Karpas-422 (cell line): Measurements from ENCODE around the gene ANKRD13C. TPM values are rescaled to one million over a fixed set of nuclear protein-coding genes. Genes with fewer than 3 reads are reported as not detected.

Experiments
- DNase-seq: peaks from one replicate; pipeline ENCODE4 v3.0.0-alpha.2; 2015
- H2AFZ ChIP-seq: fragments of 200-600 bp; sonication (generic); 2 replicates; pipeline ENCODE4 v1.6.1; 2014; ENCODE audit warnings: antibody characterized with exemption, low read length, mixed read lengths
- H3K27ac ChIP-seq: fragments of 200-600 bp; sonication (generic); 2 replicates; pipeline ENCODE4 v1.5.1; 2014; ENCODE audit warnings: mild to moderate bottlenecking, low read length, moderate library complexity
- H3K27me3 ChIP-seq: fragments of 200-600 bp; sonication (generic); 2 replicates; pipeline ENCODE4 v1.6.1; 2014; ENCODE audit warnings: low read length, mixed read lengths
- H3K36me3 ChIP-seq: fragments of 200-600 bp; sonication (generic); 2 replicates; pipeline ENCODE4 v1.6.1; 2014; ENCODE audit warnings: low read length, mixed read lengths; ENCODE audit not compliant: insufficient read depth
- H3K4me1 ChIP-seq: fragments of 200-600 bp; sonication (generic); 2 replicates; pipeline ENCODE4 v1.6.1; 2014; ENCODE audit warnings: mild to moderate bottlenecking, low read length, mixed read lengths
- H3K4me2 ChIP-seq: fragments of 200-600 bp; sonication (generic); 2 replicates; pipeline ENCODE4 v1.6.1; 2014; ENCODE audit warnings: low read length, low read depth, mild to moderate bottlenecking; ENCODE audit not compliant: poor library complexity, severe bottlenecking
- H3K4me3 ChIP-seq: fragments of 200-600 bp; sonication (generic); 2 replicates; pipeline ENCODE4 v1.5.1; 2014; ENCODE audit warnings: mild to moderate bottlenecking, antibody characterized with exemption, low read length, mixed read lengths
- H3K79me2 ChIP-seq: fragments of 200-600 bp; sonication (generic); 2 replicates; pipeline ENCODE4 v1.6.1; 2014; ENCODE audit warnings: mild to moderate bottlenecking, low read length, mixed read lengths
- H3K9ac ChIP-seq: fragments of 200-600 bp; sonication (generic); 2 replicates; pipeline ENCODE4 v1.6.0; 2014; ENCODE audit warnings: low read length
- H3K9me2 ChIP-seq: fragments of 200-600 bp; sonication (generic), shearing (Covaris generic); replicated peaks from 2 replicates; pipeline ENCODE4 v1.6.0; 2014; ENCODE audit warnings: mild to moderate bottlenecking, low read length, moderate library complexity; ENCODE audit not compliant: insufficient read depth
- H3K9me3 ChIP-seq: fragments of 300-700, 200-600 bp; sonication (generic); 2 replicates; pipeline ENCODE4 v1.6.1; 2014; ENCODE audit warnings: low read length, mixed read lengths
- H4K20me1 ChIP-seq: fragments of 200-600 bp; sonication (generic); 2 replicates; pipeline ENCODE4 v1.6.1; 2014; ENCODE audit warnings: mild to moderate bottlenecking, antibody characterized with exemption, low read length, low read depth; ENCODE audit not compliant: insufficient read depth
- total RNA-seq: library from RNA; depleted of rRNA; stranded (reverse); fragments of >200 nt; shearing (Covaris generic); gene quantifications from 2 replicates; pipeline ENCODE4 v1.2.3, GENCODE V29; 2014; ENCODE audit warnings: low replicate concordance

ANKRD13C gene
- total RNA-seq, 1 experiment from 2014 or later = 34.3 TPM

DNA sequence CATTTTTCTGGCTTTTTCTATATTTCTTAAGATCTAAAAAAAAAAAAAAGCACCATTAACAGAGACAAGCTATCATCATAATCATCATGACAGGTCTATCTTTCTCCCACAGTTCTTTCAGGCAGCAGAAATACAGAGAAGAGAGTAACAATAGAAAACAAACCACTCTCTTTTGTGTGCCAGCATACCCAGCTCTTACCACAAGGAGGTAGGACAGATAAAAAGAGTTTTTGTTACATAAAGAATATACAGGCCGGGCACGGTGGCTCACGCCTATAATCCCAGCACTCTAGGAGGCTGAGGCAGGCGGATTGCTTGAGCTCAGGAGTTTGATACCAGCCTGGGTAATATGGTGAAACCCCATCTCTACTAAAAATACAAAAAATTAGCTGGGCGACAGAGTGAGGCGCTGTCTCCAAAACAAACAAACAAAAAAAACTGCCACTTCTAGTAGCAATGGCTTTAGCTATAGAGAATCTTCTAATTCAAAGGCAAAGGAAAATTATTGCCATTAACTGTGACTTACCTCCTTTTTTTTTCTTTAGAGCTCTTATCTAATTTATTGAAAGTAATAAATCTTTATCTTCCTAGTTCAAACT, 39.7 kb downstream of the ANKRD13C start:
- no peaks in the 10 kb centered on the region for H3K4me1 ChIP-seq
- no peak overlapping the region for H3K27ac ChIP-seq
- H2AFZ ChIP-seq = no peak overlapping the region
- H3K79me2 ChIP-seq = peaks cover 79% of the 10 kb centered on the region
- no peak for DNase-seq
- no peaks in the 10 kb centered on the region for H3K9me2 ChIP-seq
- H3K36me3 ChIP-seq = peaks cover 9% of the 10 kb centered on the region; the same call in 1 of the 2 replicates
- H4K20me1 ChIP-seq = no peaks in the 10 kb centered on the region
- H3K27me3 ChIP-seq = no peaks in the 10 kb centered on the region
- no peaks in the 10 kb centered on the region for H3K9me3 ChIP-seq
- H3K9ac ChIP-seq = no peak overlapping the region
- H3K4me2 ChIP-seq = no peak overlapping the region
- H3K4me3 ChIP-seq = no peak overlapping the region

DNA sequence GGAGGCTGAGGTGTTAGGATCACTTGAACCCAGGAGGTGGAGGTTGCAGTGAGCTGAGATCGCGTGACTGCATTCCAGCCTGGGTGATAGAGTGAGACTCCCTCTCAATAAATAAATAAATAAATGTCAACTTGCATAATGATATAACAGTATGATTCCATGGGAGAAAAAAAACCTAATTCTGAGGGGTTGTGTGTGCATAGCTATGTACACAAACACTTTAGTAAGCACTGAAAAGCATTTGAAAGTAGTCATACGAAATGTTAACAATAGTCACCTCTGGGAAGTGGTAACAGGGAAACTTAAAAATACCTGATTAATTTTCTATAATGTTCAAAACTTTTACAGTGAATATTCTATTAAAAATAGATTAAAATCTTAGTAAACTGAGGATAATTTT, 43.2 kb downstream of the ANKRD13C start:
- peaks cover 25% of the 10 kb centered on the region; the same call in 1 of the 2 replicates for H3K36me3 ChIP-seq
- H3K79me2 ChIP-seq = peaks cover 60% of the 10 kb centered on the region
- no peaks in the 10 kb centered on the region for H3K9me3 ChIP-seq
- H3K27ac ChIP-seq = no peak overlapping the region
- no peak overlapping the region for H3K4me3 ChIP-seq
- no peaks in the 10 kb centered on the region for H3K27me3 ChIP-seq
- DNase-seq = no peak
- H3K9me2 ChIP-seq = no peaks in the 10 kb centered on the region
- no peak overlapping the region for H3K9ac ChIP-seq
- H3K4me1 ChIP-seq = no peaks in the 10 kb centered on the region
- no peaks in the 10 kb centered on the region for H4K20me1 ChIP-seq
- H2AFZ ChIP-seq = no peak overlapping the region
- no peak overlapping the region for H3K4me2 ChIP-seq

DNA sequence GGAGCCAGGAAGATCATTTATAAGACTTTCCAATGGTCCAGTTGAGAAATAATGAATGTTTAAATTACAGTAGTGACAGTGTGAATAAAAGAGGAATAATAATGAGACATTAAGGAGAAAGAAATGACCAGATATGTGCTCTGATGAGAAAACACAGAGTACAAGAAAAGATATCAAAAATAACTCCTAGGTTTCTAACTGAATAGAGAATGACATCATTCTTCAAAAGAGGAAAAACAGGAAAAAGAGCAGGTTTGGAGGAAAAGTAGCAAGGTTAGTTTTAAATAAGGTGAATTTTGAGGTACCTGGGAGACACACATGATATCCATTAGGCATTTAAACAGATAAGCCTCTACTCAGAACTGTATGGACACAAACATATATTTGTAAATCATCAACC, 55.0 kb downstream of the ANKRD13C start:
- peaks cover 29% of the 10 kb centered on the region; the same call in 1 of the 2 replicates for H3K36me3 ChIP-seq
- H3K9ac ChIP-seq = no peak overlapping the region
- no peak overlapping the region for H2AFZ ChIP-seq
- no peaks in the 10 kb centered on the region for H3K4me1 ChIP-seq
- no peaks in the 10 kb centered on the region for H4K20me1 ChIP-seq
- H3K9me3 ChIP-seq = no peaks in the 10 kb centered on the region
- no peaks in the 10 kb centered on the region for H3K27me3 ChIP-seq
- no peak overlapping the region for H3K4me2 ChIP-seq
- no peak overlapping the region for H3K4me3 ChIP-seq
- H3K27ac ChIP-seq = no peak overlapping the region
- peaks cover 60% of the 10 kb centered on the region for H3K79me2 ChIP-seq
- DNase-seq = no peak
- H3K9me2 ChIP-seq = no peaks in the 10 kb centered on the region

DNA sequence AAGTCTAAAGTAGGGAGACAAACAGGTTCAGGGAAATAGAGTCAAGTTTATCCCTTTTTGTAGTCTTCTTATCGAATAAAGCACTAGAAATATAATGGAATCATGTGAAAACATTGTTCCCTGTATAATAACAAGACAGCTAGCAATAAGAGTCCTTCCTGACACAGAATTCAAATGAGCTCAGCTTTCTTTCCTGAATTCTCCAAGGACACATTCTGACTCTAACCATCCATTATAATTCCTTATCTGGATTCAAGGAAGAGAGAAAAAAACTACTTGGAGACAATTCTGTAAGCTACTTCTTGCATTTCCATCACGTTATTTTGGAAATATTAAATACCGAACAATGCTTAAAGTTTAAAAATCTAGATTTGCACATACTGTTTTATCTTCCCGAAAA, 58.8 kb downstream of the ANKRD13C start:
- Histone ChIP-seq H3K79me2 (peaks cover 47% of the 10 kb centered on the region), H4K20me1 (no peaks in the 10 kb centered on the region), H3K36me3 (peaks cover 48% of the 10 kb centered on the region; the same call in 1 of the 2 replicates), H3K4me1 (no peaks in the 10 kb centered on the region), H3K27ac (no peak overlapping the region), H3K9ac (no peak overlapping the region), H2AFZ (no peak overlapping the region), H3K9me3 (no peaks in the 10 kb centered on the region), H3K27me3 (no peaks in the 10 kb centered on the region), H3K9me2 (no peaks in the 10 kb centered on the region), H3K4me3 (no peak overlapping the region), H3K4me2 (no peak overlapping the region)
- no peak for DNase-seq

DNA sequence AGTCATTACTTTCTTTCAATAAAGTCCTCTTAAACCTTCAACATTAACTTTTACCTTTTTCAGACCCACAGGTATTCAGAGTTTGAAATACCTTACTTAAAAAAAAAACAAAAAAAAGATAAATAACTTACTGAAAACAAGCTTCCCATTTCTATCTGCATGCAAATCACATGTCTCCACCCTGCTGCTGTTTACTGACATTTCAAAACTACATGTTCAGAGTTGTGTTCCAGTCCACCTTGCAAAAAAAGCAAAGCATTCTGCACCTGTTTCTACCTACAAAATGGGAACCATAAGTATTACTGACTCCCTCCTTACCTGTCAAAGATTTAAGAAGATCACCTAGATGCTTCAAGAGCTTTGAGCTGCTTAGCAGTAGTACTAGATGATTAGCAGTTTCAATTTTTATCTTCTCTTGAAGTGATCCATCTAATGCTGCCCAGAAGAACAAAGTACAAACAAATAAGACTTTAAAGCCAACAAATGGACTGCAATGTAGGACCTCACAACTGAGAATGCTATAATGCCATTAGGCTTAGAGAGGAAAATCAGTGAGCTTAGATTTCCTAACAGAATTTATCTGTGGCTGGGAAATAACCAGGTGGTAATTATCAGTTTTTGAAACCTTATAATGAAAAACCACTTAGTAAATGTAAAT, 61.2 kb downstream of the ANKRD13C start:
- no peaks in the 10 kb centered on the region for H3K27me3 ChIP-seq
- no peak for DNase-seq
- no peaks in the 10 kb centered on the region for H3K9me3 ChIP-seq
- no peaks in the 10 kb centered on the region for H3K9me2 ChIP-seq
- H3K36me3 ChIP-seq = peaks cover 45% of the 10 kb centered on the region; the same call in 1 of the 2 replicates
- no peaks in the 10 kb centered on the region for H4K20me1 ChIP-seq
- H3K27ac ChIP-seq = no peak overlapping the region
- H3K4me3 ChIP-seq = no peak overlapping the region
- no peak overlapping the region for H3K9ac ChIP-seq
- no peaks in the 10 kb centered on the region for H3K4me1 ChIP-seq
- H2AFZ ChIP-seq = no peak overlapping the region
- H3K79me2 ChIP-seq = peaks cover 50% of the 10 kb centered on the region
- no peak overlapping the region for H3K4me2 ChIP-seq

DNA sequence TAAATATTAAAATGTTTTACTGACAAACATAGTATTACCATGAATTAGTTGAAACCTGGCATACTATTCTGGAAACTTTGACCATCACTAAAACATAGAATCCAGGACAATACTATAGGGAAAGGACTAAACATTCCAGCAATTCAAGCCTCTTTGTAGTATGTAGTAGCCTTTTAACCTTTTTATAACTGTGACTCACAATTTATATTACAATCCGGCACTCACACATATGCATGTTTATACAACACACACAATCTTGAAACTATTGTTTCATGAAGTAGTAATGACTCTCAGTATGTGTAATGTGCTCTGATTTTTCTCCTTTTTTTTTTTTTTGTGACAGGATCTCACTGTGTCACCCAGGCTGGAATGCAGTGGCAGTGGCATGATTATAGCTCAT, 64.3 kb downstream of the ANKRD13C start:
- DNase-seq = no peak
- no peaks in the 10 kb centered on the region for H3K4me1 ChIP-seq
- no peaks in the 10 kb centered on the region for H4K20me1 ChIP-seq
- H3K9me3 ChIP-seq = no peaks in the 10 kb centered on the region
- no peaks in the 10 kb centered on the region for H3K9me2 ChIP-seq
- no peak overlapping the region for H3K4me2 ChIP-seq
- H2AFZ ChIP-seq = no peak overlapping the region
- no peak overlapping the region for H3K27ac ChIP-seq
- H3K79me2 ChIP-seq = peaks cover 48% of the 10 kb centered on the region
- H3K27me3 ChIP-seq = no peaks in the 10 kb centered on the region
- H3K36me3 ChIP-seq = peaks cover 31% of the 10 kb centered on the region; the same call in 1 of the 2 replicates
- H3K9ac ChIP-seq = no peak overlapping the region
- H3K4me3 ChIP-seq = no peak overlapping the region

DNA sequence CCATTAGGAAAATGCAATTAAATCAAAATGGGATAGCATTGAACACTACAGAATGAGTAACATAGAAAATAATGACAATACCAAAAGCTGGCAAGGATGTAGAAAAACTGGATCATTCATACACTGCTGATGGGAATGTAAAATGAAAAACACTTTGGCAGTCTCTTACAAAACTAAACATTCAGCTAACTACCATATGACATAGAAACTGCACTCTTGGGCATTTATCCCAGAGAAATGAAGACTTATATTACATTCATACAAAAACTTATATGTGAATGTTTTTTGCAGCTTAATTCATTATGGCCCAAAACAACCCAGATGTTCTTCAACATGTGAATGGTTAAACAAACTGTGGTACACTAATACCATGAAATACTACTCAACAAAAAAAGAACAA, 66.4 kb downstream of the ANKRD13C start:
- H3K79me2 ChIP-seq = peaks cover 47% of the 10 kb centered on the region
- no peak overlapping the region for H3K27ac ChIP-seq
- peaks cover 23% of the 10 kb centered on the region; the same call in 1 of the 2 replicates for H3K36me3 ChIP-seq
- H3K4me2 ChIP-seq = no peak overlapping the region
- no peaks in the 10 kb centered on the region for H3K4me1 ChIP-seq
- no peak overlapping the region for H2AFZ ChIP-seq
- DNase-seq = no peak
- no peaks in the 10 kb centered on the region for H4K20me1 ChIP-seq
- H3K9me3 ChIP-seq = no peaks in the 10 kb centered on the region
- no peak overlapping the region for H3K4me3 ChIP-seq
- H3K9ac ChIP-seq = no peak overlapping the region
- no peaks in the 10 kb centered on the region for H3K27me3 ChIP-seq
- no peaks in the 10 kb centered on the region for H3K9me2 ChIP-seq

DNA sequence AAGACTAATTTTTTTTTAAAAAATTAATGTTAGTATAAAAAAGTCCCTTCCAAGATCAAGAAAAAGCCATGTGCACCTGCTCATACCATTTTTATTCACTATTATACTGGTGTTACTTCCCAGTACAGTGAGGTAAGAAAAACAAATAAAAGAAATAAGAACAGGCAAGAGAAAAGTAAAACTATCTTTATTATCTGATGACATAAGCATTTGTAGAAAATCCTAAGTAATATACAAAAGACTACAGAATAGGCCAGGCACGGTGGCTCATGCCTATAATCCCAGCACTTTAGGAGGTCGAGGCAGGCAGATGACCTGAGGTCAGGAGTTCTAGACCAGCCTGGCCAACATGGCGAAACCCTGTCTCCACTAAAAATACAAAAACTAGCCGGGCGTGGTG, 68.1 kb downstream of the ANKRD13C start:
- H3K9me2 ChIP-seq = no peaks in the 10 kb centered on the region
- peaks cover 10% of the 10 kb centered on the region; the same call in 1 of the 2 replicates for H3K36me3 ChIP-seq
- H3K9ac ChIP-seq = no peak overlapping the region
- H2AFZ ChIP-seq = no peak overlapping the region
- no peaks in the 10 kb centered on the region for H3K9me3 ChIP-seq
- no peak overlapping the region for H3K27ac ChIP-seq
- no peak overlapping the region for H3K4me2 ChIP-seq
- no peak for DNase-seq
- H3K4me3 ChIP-seq = no peak overlapping the region
- no peaks in the 10 kb centered on the region for H4K20me1 ChIP-seq
- peaks cover 46% of the 10 kb centered on the region for H3K79me2 ChIP-seq
- no peaks in the 10 kb centered on the region for H3K4me1 ChIP-seq
- H3K27me3 ChIP-seq = no peaks in the 10 kb centered on the region
